Measurements from ENCODE around the gene CLRN2. TPM values are rescaled to one million over a fixed set of nuclear protein-coding genes. Genes with fewer than 3 reads are reported as not detected.
"Not testable (repeated sequence)": the region's sequence is repeated elsewhere in the genome, so short reads cannot be mapped to it uniquely, and the experiment has no call there.

CLRN2 gene
- total RNA-seq, 1 donor from 2014 or later = not detected

DNA sequence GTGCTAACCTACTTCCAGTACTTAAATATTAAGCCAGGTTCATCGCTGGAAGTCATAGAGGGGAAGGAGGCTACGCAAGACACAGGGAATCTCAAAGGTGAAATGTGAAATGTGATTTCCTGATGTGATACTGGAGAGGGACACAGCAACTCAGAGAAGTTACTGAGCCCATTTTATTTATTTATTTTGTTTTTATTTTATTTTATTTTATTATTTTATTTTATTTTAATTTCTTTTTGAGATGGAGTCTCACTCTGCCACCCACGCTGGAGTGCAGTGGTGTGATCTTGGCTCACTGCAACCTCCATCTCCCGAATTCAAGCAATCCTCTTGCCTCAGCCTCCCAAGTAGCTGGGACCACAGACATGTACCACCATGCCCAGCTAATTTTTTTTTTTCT is 19.7 kb downstream of the CLRN2 start:
- ATAC-seq (no peak), DNase-seq (ENCODE audit: missing footprints) (no peak)
- intact Hi-C loops (cut with DNase I) = no loop called here

DNA sequence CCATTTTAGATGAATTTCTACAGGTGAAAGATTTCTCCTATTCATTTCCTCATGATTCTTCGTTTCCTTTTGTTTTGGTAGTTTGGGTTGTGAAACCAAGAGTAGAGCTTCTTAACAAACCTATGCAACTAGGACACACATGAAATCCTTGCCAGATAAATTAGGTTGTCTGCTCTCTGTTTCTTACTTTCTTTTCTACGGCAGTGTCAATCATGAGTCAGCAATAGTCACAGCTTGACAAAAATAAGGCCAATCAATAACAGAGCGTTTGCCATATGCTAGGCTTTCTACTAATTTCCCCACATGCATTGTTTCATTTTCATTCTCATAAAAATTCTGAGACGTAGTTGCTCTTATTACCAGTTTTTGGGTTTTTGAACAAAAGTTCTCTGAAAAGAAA is 20.3 kb downstream of the CLRN2 start:
- ATAC-seq (no peak), DNase-seq (ENCODE audit: missing footprints) (no peak)
- intact Hi-C loops (cut with DNase I) = no loop called here

DNA sequence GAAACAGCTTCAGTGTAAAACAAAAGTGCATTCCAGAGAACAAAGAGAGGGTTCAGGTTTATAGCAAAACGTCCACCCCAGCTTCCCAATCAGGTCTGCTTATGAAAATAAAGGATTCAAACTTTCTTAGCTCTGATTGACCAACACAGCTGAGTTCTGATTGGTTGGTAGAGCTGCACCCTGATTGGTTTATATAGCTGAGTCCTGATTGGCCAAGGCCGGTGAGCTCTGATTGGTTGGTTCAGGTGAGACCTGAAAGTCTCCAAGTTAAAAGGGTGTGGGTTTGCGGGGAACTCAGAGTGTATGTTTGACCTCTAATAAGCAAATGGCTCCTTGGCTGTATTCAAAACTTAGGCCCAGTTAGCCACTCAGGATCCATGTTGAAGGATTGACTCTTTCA is 20.9 kb downstream of the CLRN2 start:
- intact Hi-C loops (cut with DNase I) = no loop called here
- DNase-seq (ENCODE audit: missing footprints) = no peak
- ATAC-seq = no peak

DNA sequence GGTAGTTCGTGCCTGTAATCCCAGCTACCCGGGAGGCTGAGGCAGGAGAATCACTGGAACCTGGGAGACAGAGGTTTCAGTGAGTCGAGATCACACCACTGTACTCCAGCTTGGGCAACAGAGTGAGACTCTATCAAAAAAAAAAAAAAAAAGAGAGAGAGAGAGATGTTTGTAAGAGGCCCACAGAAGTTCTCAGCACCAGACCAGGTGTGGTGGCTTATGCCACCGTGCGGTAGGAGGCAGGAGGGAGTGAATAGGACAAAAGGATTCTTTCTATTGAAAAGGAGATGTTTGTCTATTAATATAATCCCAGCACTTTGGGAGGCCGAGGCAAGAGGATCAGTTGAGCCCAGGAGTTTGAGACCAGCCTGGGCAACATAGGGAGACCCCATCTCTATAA is 22.1 kb downstream of the CLRN2 start:
- intact Hi-C loops (cut with DNase I); DNase-seq (ENCODE audit: missing footprints); ATAC-seq: not testable (repeated sequence)

DNA sequence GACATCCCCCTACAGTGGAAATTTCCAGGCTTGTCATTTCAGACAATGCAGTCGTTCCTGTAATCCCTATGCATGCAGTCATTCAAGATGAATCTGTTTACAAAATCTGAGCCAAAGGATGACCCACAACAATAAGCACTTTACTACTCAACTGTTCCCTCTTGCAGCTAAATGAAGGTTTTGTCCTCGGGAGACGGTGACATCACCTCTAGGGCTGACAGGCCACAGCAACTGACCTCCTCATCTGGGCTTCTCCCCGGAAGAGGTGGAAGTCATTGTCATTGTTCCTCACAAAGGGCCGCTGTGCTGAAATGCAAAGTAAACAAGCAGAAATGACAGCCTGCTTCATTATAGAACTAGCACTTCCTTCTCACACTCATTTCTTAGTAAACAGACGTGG is 29.2 kb downstream of the CLRN2 start:
- DNase-seq (ENCODE audit: missing footprints) = no peak
- intact Hi-C loops (cut with DNase I) = no loop called here
- no peak for ATAC-seq

DNA sequence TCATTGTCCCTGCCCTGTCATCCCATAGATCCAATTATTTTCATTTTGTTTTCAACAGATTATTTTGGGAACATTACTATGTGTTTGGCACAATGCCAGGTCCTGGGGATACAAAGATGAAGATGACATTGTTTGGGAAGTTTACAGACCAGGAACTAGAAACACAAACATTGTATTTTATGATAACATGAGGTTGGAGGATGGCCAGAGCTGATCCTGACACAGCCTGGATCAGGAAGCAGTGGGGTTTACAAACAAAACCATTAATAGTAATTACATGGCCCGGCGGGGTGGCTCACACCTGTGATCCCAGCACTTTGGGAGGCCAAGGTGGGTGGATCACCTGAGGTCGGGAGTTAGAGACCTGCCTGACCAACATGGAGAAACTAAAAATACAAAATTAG is 29.9 kb downstream of the CLRN2 start:
- DNase-seq (ENCODE audit: missing footprints) (no peak), ATAC-seq (no peak)
- intact Hi-C loops (cut with DNase I) = loop anchor here (5.0 kb wide), 1 partner anchor 267 kb away; the partner anchor contains the start of genes DCAF16 and NCAPG

DNA sequence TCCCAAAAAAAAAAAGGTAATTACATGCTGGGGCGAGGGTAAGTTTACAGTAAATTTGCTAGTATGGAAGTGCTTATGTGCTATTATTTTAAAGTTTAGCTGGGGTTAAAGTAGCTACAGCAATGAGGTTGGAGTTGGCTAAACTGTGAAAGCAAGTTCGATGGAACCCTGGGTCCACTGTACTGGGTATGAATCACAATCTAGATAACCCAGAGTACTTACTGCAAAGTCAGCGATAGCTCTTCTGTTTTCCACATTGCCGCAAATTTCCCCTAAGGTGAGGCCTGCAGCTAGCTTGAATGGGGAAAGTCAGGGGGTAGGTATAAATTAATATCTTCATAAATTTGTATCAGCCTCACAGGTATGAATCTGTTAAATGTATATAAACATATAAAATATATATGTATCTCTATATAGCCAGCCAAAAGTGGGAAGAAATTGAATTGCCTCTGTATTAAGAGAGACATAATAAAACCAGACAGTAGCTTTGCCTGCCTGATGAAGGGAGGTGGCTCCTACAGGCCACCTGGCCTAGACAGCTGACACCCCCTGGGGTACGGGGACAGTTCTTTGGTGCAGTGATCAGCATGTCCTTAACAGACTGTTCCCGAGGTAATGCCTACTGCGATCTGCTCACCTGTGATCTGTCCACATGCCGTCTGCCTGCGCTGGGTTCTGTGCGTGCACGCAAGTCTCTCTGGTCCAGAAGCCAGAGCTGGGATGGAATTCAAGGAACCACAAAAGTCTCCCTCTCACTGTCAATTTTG is 30.6 kb downstream of the CLRN2 start:
- ATAC-seq (no peak), DNase-seq (ENCODE audit: missing footprints) (no peak)
- intact Hi-C loops (cut with DNase I) = loop anchor here (5.0 kb wide), 1 partner anchor 267 kb away; the partner anchor contains the start of genes DCAF16 and NCAPG

DNA sequence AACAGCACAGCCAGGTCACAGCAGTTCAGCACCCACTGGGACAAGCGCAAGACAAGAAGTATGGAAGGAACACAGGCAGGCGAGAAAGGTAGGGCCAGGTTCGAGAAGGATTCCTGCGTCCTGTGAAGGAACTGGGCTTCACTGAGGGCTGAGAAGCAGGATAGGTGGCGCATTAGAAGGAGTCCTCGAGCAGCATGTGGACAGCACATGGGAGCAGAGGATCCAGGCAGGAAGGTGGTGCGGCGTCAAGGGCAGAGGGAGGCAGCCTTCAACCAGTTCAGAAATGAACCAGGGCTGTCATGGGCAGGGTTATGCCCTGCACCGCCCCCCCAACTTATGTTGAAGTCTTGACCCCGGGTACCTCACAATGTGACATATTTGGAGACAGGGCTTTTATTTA is 31.3 kb downstream of the CLRN2 start:
- ATAC-seq (no peak), DNase-seq (ENCODE audit: missing footprints) (no peak)
- intact Hi-C loops (cut with DNase I) = loop anchor here (5.0 kb wide), 1 partner anchor 266 kb away; the partner anchor contains the start of genes DCAF16 and NCAPG

DNA sequence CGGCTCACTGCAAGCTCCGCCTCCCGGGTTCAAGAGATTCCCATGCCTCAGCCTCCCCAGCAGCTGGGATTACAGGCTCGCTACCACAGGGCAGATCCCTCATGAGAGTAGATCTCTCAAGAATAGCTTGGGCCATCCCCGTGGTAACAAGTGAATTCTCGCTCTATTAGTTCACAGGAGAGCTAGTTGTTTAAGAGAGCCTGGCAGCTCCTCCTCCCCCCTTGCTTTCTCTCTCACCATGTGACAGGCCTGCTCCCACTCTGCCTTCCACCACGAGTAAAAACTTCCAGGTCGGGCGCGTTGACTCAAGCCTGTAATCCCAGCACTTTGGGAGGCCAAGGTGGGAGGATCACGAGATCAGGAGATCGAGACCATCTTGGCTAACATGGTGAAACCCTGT is 31.7 kb downstream of the CLRN2 start:
- DNase-seq (ENCODE audit: missing footprints) = no peak
- intact Hi-C loops (cut with DNase I) = loop anchor here (5.0 kb wide), 1 partner anchor 266 kb away; the partner anchor contains the start of genes DCAF16 and NCAPG

DNA sequence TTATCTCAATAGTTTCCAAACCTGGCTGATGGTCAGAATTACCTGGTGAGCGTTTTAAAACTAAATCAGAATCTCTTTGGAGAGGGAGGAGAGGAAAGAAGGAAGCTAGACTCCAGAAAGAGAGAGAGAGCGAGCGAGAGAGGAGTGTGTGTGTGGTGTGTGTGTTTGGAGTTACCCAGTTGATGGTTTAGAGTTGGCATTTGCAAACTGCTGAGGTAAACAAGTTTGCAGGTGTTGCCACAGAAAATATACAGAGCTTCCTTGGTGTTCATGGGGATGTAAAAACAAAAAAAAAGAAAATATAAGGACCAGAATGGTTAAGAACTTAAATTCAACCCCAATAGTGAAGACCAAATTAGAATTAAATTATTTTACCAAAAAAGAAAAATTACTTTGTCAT is 35.6 kb downstream of the CLRN2 start:
- intact Hi-C loops (cut with DNase I) = no loop called here
- ATAC-seq = no peak
- DNase-seq (ENCODE audit: missing footprints) = no peak

More for the DNA sequence above, 31.7 kb downstream of the CLRN2 start:
- ATAC-seq = no peak

DNA sequence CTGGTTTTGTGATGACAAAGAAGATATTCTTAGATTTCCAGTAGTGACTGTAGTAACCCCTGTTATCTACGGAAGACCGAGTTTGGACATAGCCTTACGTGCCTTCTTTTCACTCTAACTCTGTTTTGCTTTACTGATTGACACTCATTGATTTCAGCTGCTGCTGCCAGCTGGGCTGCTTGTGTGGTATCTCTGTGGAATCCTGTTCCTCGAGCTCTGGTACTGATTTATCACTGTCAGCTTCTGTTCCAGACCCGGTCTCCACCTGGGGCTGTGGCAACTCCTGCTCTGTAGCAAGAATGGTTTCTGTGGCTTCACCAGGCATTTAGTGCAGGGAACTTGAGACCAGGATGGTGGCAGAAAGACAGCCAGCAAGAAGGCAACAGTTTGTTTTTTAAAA is 37.5 kb downstream of the CLRN2 start:
- DNase-seq (ENCODE audit: missing footprints) (no peak), ATAC-seq (no peak)
- intact Hi-C loops (cut with DNase I) = no loop called here

DNA sequence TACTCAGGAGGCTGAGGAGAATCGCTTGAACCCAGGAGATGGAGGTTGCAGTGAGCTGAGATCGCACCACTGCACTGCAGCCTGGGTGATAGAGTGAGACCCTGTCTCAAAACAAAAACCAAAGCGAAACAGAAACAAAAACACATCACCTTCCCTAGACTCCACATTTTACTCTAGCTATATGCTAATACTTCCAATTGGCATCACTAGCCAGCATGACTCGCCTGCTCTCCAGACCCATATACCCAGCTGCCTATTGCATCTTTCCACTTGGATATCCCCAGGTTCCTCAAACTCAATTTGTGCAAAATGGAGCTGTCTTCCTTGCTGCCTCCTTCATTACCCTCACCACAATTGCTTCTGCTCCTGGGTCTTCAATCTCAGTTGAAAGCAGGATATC is 39.6 kb downstream of the CLRN2 start:
- intact Hi-C loops (cut with DNase I) = no loop called here
- no peak for ATAC-seq

DNA sequence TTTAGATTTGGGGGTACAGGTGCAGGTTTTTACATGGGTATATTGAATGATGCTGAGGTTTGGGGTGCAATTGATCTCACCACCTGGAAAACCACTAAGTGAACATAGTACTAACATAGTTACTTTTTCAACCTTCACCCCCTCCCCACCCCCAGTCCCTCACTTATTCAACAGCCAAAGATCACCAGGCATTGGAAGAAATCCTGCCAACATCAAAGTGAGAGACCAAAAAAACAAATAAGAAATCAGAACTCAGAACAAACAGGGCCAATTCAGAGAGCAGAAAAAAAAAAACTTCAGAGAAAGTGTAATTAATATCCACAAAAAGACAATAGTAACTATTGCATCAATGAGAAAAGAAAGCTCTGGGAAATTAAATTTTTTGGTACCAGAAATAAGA is 41.5 kb downstream of the CLRN2 start:
- no peak for ATAC-seq
- intact Hi-C loops (cut with DNase I) = no loop called here
- no peak for DNase-seq (ENCODE audit: missing footprints)

More for the DNA sequence above, 39.6 kb downstream of the CLRN2 start:
- DNase-seq (ENCODE audit: missing footprints) = no peak

DNA sequence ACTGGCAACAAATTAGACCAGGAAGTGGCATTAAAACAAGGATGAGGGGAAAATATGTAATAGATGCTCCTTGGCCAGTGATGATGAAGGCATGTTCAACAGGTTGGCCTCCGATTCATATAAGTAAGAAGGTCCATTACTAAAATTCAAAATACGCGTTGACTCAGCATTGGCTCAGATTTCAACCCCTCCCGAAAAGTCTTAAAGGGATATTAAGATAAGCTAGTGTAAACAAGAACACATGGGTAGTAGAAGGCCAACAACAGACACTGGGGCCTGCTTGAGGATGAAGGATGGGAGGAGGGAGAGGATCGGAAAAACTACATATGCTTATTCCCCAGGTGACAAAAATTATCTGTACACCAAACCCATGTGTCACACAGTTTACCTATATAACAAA is 42.9 kb downstream of the CLRN2 start:
- ATAC-seq (no peak), DNase-seq (ENCODE audit: missing footprints) (no peak)
- intact Hi-C loops (cut with DNase I) = no loop called here

DNA sequence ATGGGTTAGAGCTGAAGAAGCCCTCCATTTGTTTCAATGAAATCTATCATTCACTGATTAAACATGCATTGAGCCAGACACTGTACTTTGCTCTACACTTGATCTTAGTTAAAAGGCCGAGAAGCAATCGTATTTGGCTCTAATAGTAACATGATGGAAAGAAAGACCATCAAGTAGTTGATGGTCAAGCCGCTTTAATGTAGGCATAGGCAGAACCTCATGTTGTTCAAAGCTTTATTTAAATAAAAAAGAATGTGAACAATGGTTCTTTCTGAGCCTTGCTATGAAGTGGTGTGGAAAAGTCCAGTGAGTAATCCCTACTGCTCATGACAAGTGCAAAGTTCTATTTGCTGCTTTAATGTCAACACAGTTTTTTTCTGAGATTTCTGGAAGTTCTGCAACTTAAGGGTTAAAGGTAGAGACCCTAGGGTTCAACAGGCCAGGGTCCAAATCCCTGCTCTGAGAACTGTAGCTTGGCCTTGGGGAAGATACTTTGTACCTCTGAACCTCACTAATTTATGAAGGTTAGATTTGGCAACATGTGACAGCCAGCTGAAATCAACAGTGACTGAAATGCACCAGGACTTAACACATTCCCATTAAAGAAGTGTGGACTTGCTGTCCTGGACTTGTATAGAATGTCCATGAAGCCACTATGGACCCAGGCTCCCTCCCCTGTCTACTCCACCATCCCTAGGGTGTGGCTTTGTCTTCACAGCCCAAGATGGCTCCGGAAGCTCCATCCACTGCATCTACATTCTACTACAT is 44.2 kb downstream of the CLRN2 start:
- intact Hi-C loops (cut with DNase I) = no loop called here
- no peak for DNase-seq (ENCODE audit: missing footprints)
- ATAC-seq = no peak

DNA sequence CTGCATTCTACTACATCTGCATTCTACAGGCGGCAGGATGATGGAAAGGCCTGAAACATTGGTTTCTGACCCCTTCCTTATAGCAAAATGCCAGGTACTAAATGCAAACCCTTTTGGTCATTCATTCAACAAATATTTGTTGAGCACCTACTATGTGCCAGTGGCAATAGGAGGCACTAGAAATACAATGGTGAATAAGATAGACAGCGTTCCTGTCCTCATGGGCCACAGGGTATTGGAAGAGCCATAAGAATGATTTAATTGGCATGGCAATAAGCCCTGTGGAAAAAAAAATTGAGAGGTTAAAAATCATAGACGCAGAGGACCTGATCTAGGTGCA is 44.7 kb downstream of the CLRN2 start:
- DNase-seq (ENCODE audit: missing footprints) = no peak
- intact Hi-C loops (cut with DNase I) = loop anchor here (5.0 kb wide), 1 partner anchor 1033 kb away; no protein-coding TSS in a partner anchor
- no peak for ATAC-seq

DNA sequence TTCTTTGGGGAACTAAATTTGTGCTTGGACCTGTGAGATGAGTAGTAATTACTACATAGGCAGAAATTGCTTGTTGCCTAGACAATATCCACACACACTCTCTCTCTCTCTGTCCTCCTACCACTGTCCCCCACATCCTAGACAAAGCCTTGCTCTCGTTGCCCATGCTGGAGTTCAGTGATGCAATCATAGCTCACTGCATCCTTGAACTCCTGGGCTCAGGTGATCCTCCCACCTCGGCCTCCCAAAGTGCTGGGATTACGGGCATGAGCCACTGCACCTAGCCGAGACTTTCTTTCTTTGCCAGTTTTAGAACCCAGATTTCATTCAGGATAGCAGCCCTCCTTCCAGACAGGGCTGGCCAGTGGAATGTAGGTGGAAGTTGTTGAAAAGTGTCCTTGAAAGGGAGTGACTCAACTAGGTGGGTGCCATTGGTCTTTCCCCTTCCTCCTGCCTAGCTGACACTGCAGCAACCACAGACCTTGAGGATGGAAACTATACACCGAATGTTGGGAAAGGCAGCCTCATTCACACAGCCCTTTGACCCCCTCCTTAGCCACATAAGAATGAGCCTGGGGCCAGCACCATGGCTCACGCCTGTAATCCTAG is 45.2 kb downstream of the CLRN2 start:
- intact Hi-C loops (cut with DNase I) = loop anchor here (5.0 kb wide), 1 partner anchor 1032 kb away; no protein-coding TSS in a partner anchor
- DNase-seq (ENCODE audit: missing footprints) (no peak), ATAC-seq (no peak)

DNA sequence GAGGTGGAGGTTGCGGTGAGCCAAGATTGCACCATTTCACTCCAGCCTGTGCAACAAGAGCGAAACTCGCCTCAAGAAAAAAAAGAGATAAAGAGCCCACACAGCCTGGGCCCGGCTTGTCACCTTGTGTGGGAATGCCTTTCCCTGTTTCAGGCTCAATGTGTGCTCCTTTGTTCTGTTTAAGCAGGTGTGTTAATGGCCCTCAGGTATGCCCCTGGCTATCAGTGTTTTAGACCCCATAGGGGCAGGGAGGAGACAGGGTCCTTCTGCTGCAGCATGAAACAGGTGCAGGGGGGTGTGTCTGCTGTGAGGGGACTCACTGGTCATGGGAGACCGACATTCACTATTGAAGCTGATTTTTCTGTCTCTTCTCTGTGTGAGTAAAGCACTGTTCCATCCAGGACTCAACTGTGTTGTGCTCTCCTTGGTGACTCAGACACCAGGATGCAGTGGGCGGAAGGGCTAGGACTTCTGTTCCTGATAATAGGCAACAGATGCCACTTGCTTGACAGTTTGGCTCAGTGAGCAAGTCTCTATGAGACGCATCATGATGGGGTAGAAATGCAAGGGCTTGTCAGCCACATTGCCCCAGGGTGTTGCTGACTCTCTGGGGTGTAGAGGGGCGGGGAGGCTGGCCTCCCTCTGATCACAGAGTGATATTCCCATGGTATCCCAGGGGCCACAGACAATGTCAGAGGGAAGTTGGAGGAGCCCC is 46.4 kb downstream of the CLRN2 start:
- DNase-seq (ENCODE audit: missing footprints) (no peak), ATAC-seq (no peak)
- intact Hi-C loops (cut with DNase I) = loop anchor here (5.0 kb wide), 1 partner anchor 1031 kb away; no protein-coding TSS in a partner anchor

DNA sequence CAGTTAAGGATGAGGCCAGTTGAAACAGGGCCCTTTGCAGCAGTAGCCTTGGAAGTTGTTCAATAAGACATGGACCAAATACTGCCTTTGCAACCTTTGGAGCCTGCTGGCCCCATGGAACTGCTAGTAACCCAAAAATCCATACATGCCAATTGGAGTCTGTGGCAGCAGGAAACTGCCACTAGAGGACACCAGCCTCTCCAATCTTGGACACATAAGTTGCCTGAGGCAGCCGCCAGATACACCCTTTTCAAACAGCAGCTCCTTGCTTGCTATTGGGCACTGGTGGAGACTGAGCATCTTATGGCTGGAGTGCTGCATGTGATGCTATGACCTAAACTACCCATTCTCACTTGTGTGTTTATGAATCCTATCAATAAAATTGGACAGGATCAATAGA is 47.2 kb downstream of the CLRN2 start:
- no peak for DNase-seq (ENCODE audit: missing footprints)
- ATAC-seq = no peak
- intact Hi-C loops (cut with DNase I) = loop anchor here (5.0 kb wide), 1 partner anchor 1030 kb away; no protein-coding TSS in a partner anchor

Measured in Right ventricle myocardium inferior (tissue), 1 donor.